Ovary (tissue), 3 donors: ENCODE results near the gene PTCRA.

Source experiments
- EP300 ChIP-seq: sonication (generic); formaldehyde crosslinking; IDR thresholded peaks from one replicate; pipeline ENCODE4 v1.6.1; 2017; ENCODE audit warnings: antibody characterized with exemption
- POLR2A ChIP-seq: fragments of 450-650 bp; IDR thresholded peaks from one replicate; pipeline ENCODE4 v1.6.1; 2017; ENCODE audit warnings: antibody characterized with exemption, mild to moderate bottlenecking, moderate library complexity
- TF ChIP-seq, protein P1 (sequence below), 3 donors: fragments of 450-650 bp in 2 of 3; fragments of 200-600 bp in 1 of 3; IDR thresholded peaks; one replicate each; pipeline versions ENCODE4 v1.5.1 to v1.8.0; 2016 to 2022; ENCODE audit warnings: antibody characterized with exemption in 3 of 3, mild to moderate bottlenecking in 1 of 3
- donor health status: DM: no; HTN: no; CAD: no.

DNA sequence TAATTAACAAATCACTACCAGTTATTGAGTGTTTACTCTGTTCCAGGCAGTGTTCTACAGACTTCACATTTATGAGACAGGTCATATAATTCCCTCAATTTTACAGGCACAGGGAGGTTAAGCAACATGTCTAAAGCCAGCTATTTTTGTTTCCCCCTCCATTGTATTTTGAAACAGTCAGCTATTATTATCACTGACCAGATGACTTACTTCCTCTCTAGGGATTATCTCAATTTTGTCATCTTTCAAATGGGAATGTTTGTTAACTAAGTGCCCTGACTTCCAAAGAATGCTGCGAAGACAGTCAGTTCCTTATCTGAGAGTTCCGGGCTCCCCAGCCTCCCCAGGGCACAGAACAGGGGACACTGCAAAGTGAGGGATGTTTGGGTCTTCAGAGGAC is 7.8 kb downstream of the PTCRA start:
- TF ChIP-seq, protein P1, sequence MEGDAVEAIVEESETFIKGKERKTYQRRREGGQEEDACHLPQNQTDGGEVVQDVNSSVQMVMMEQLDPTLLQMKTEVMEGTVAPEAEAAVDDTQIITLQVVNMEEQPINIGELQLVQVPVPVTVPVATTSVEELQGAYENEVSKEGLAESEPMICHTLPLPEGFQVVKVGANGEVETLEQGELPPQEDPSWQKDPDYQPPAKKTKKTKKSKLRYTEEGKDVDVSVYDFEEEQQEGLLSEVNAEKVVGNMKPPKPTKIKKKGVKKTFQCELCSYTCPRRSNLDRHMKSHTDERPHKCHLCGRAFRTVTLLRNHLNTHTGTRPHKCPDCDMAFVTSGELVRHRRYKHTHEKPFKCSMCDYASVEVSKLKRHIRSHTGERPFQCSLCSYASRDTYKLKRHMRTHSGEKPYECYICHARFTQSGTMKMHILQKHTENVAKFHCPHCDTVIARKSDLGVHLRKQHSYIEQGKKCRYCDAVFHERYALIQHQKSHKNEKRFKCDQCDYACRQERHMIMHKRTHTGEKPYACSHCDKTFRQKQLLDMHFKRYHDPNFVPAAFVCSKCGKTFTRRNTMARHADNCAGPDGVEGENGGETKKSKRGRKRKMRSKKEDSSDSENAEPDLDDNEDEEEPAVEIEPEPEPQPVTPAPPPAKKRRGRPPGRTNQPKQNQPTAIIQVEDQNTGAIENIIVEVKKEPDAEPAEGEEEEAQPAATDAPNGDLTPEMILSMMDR (IDR thresholded peaks at IDR 0.05): no peak
- no peak for TF ChIP-seq POLR2A
- TF ChIP-seq EP300: no peak
